Neutrophil (primary cell): ENCODE measurements around the gene NUFIP1.
"Not testable (repeated sequence)": the region's sequence is repeated elsewhere in the genome, so short reads cannot be mapped to it uniquely, and the experiment has no call there.

Experiments
- H3K27ac ChIP-seq: fragments of 200-600 bp; sonication (generic); 2 replicates; pipeline ENCODE4 v1.5.1; 2016; ENCODE audit warnings: mild to moderate bottlenecking, moderate library complexity
- H3K27me3 ChIP-seq: fragments of 200-600 bp; sonication (generic); 2 replicates; pipeline ENCODE4 v1.6.0; 2016; ENCODE audit warnings: mild to moderate bottlenecking
- H3K36me3 ChIP-seq: fragments of 200-600 bp; sonication (generic); 2 replicates; pipeline ENCODE4 v1.5.1; 2017
- H3K4me1 ChIP-seq, 2 experiments: fragments of 200-600 bp in 1 of 2; sonication (generic) in 1 of 2; 1 replicate in 1 of 2; 2 replicates in 1 of 2; pipeline versions ENCODE4 v1.5.1 to v1.6.1; 2013 to 2016; ENCODE audit warnings: low read depth in 1 of 2, low read length in 1 of 2, mild to moderate bottlenecking in 1 of 2, moderate library complexity in 1 of 2; ENCODE audit not compliant: control insufficient read depth in 1 of 2, insufficient read depth in 1 of 2
- H3K4me3 ChIP-seq, 2 experiments: fragments of 200-600 bp in 1 of 2; sonication (generic) in 1 of 2; 1 replicate in 1 of 2; 2 replicates in 1 of 2; pipeline ENCODE4 v1.5.1; 2013 to 2016; ENCODE audit warnings: low read depth in 1 of 2, low read length in 1 of 2, mild to moderate bottlenecking in 1 of 2, moderate library complexity in 1 of 2
- H3K9me3 ChIP-seq: fragments of 200-600 bp; sonication (generic); 2 replicates; pipeline ENCODE4 v1.5.1; 2016
- CTCF ChIP-seq: fragments of 200-600 bp; sonication (generic); IDR thresholded peaks from 2 replicates; pipeline ENCODE4 v1.5.1; 2016; ENCODE audit warnings: antibody characterized with exemption

The NUFIP1 gene

GRCh38 chr13:44899967-44900366 lies 89.3 kb downstream of the NUFIP1 start:
- TF ChIP-seq CTCF, result no peak
- Histone ChIP-seq H3K9me3 (no peaks in the 10 kb centered on the region), H3K36me3 (no peaks in the 10 kb centered on the region), H3K27ac (no peak overlapping the region), H3K4me3 (no peak overlapping the region), H3K27me3 (no peaks in the 10 kb centered on the region), H3K4me1 (no peaks in the 10 kb centered on the region)

- not testable (repeated sequence) for H3K27ac ChIP-seq, H3K4me3 ChIP-seq, H3K4me1 ChIP-seq, H3K27me3 ChIP-seq, H3K9me3 ChIP-seq, H3K36me3 ChIP-seq
Observed at GRCh38 chr13:44898308-44898707, 91.0 kb downstream of the NUFIP1 start.

- no peaks in the 10 kb centered on the region for H3K27me3 ChIP-seq
- H3K9me3 ChIP-seq, result no peaks in the 10 kb centered on the region
- H3K36me3 ChIP-seq, result no peaks in the 10 kb centered on the region
- TF ChIP-seq CTCF, result no peak
- no peaks in the 10 kb centered on the region for H3K4me1 ChIP-seq
- H3K4me3 ChIP-seq, result no peak overlapping the region
- H3K27ac ChIP-seq, result no peak overlapping the region
Observed at GRCh38 chr13:44895953-44896335, 93.3 kb downstream of the NUFIP1 start.

- Histone ChIP-seq H3K9me3 (no peaks in the 10 kb centered on the region), H3K27me3 (no peaks in the 10 kb centered on the region), H3K4me1 (no peaks in the 10 kb centered on the region), H3K27ac (no peak overlapping the region), H3K36me3 (no peaks in the 10 kb centered on the region), H3K4me3 (no peak overlapping the region)
- TF ChIP-seq CTCF, result no peak
Observed at GRCh38 chr13:44895264-44895952, 93.9 kb downstream of the NUFIP1 start.

- H3K4me1 ChIP-seq, result no peaks in the 10 kb centered on the region
- no peaks in the 10 kb centered on the region for H3K27me3 ChIP-seq
- no peak for TF ChIP-seq CTCF
- no peak overlapping the region for H3K27ac ChIP-seq
- no peaks in the 10 kb centered on the region for H3K9me3 ChIP-seq
- no peaks in the 10 kb centered on the region for H3K36me3 ChIP-seq
- no peak overlapping the region for H3K4me3 ChIP-seq
Observed at GRCh38 chr13:44894001-44894770, 95.1 kb downstream of the NUFIP1 start.
